HCT116 (cell line): Measurements from ENCODE around the gene TOX2.

Experiments
- EGR1 ChIP-seq: IDR thresholded peaks from 2 replicates; pipeline ENCODE4 v1.6.1; 2012; ENCODE audit warnings: low read depth
- EZH2 ChIP-seq: fragments of 200-600 bp; sonication (generic); IDR thresholded peaks from 2 replicates; pipeline ENCODE4 v1.6.1; 2017; ENCODE audit warnings: antibody characterized with exemption, mixed run types
- FOSL1 ChIP-seq: IDR thresholded peaks from 2 replicates; pipeline ENCODE4 v1.6.1; 2012; ENCODE audit warnings: low read depth
- POLR2A ChIP-seq: IDR thresholded peaks from 2 replicates; pipeline ENCODE4 v1.7.0; 2011; ENCODE audit warnings: borderline replicate concordance; ENCODE audit not compliant: insufficient read depth, insufficient read length; ENCODE audit errors: extremely low read depth
- POLR2AphosphoS5 ChIP-seq: IDR thresholded peaks from 2 replicates; pipeline ENCODE4 v1.6.1; 2011; ENCODE audit warnings: mild to moderate bottlenecking, low read depth, low read length, moderate library complexity
- RAD21 ChIP-seq: IDR thresholded peaks from 2 replicates; pipeline ENCODE4 v1.6.1; 2012; ENCODE audit warnings: low read depth, mild to moderate bottlenecking
- TCF7L2 ChIP-seq: IDR thresholded peaks from 2 replicates; pipeline ENCODE4 v1.7.0; 2011; ENCODE audit warnings: borderline replicate concordance, inconsistent platforms; ENCODE audit not compliant: insufficient read depth, insufficient read length; ENCODE audit errors: extremely low read depth
- YY1 ChIP-seq: IDR thresholded peaks from 2 replicates; pipeline ENCODE4 v1.6.1; 2011; ENCODE audit warnings: low read length, low read depth, moderate library complexity, mild to moderate bottlenecking; ENCODE audit not compliant: insufficient replicate concordance; ENCODE audit errors: extremely low read depth
- ZNF274 ChIP-seq: fragments of 200-500 bp; sonication (Bioruptor generic); IDR thresholded peaks from 2 replicates; pipeline ENCODE4 v1.6.1; 2014; ENCODE audit warnings: mild to moderate bottlenecking, low read depth, low read length, inconsistent platforms
- TF ChIP-seq, protein P1 (sequence below): IDR thresholded peaks from 2 replicates; pipeline ENCODE4 v1.6.1; 2012
- TF ChIP-seq, protein P2 (sequence below), 3 experiments: fragments of 200-600 bp in 1 of 3; sonication (generic) in 1 of 3; IDR thresholded peaks in 2 of 3; conservative IDR thresholded peaks in 1 of 3; 2 replicates each; pipeline ENCODE4 v1.5.1; 2012 to 2017; ENCODE audit warnings: low read depth in 2 of 3, low read length in 2 of 3, antibody characterized with exemption in 1 of 3, borderline replicate concordance in 1 of 3, control low read depth in 1 of 3, mild to moderate bottlenecking in 1 of 3, mixed read lengths in 1 of 3, mixed run types in 1 of 3, moderate library complexity in 1 of 3; ENCODE audit not compliant: insufficient read depth in 1 of 3

DNA sequence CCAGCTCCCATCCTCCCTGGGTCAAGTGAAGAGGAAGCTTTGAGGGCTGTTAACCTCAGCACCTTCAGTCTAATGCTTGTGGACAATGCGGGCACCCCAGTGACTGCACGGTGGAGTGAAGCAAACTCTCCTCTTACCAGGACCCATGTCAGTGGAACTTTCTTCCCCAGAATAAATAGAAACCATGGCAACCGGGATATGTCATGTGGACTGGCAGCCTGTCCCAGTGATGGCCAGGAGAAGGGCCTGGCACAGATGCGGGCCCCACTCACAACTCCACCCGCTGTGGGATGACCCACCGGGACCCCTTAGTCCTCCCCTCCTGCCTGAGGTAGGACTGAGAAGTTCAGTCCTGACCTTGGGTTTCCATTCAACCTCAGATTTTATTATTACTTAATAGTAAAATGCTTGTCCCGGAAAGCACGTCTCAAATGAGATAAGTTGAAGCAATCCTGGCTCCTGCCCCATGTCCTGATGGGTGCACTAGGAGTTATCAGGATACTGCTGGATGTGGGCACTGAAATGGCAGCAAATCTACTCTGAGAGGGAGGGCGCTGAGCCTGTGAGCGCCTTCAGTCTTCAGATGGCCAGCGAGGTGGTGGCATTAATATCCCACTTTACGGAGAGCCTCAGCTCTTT is 23.5 kb downstream of the TOX2 start:
- TF ChIP-seq POLR2AphosphoS5 = no peak
- TF ChIP-seq FOSL1 = no peak
- TF ChIP-seq, protein P1, sequence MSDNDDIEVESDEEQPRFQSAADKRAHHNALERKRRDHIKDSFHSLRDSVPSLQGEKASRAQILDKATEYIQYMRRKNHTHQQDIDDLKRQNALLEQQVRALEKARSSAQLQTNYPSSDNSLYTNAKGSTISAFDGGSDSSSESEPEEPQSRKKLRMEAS = no peak
- TF ChIP-seq, protein P2, sequence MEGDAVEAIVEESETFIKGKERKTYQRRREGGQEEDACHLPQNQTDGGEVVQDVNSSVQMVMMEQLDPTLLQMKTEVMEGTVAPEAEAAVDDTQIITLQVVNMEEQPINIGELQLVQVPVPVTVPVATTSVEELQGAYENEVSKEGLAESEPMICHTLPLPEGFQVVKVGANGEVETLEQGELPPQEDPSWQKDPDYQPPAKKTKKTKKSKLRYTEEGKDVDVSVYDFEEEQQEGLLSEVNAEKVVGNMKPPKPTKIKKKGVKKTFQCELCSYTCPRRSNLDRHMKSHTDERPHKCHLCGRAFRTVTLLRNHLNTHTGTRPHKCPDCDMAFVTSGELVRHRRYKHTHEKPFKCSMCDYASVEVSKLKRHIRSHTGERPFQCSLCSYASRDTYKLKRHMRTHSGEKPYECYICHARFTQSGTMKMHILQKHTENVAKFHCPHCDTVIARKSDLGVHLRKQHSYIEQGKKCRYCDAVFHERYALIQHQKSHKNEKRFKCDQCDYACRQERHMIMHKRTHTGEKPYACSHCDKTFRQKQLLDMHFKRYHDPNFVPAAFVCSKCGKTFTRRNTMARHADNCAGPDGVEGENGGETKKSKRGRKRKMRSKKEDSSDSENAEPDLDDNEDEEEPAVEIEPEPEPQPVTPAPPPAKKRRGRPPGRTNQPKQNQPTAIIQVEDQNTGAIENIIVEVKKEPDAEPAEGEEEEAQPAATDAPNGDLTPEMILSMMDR (IDR thresholded peaks at IDR 0.05 in 2 of 3, conservative IDR thresholded peaks at IDR 0.05 in 1 of 3; ENCODE audit: borderline replicate concordance in 1 of 3, insufficient read depth in 1 of 3, low read depth in 2 of 3, low read length in 2 of 3) = no peak
- TF ChIP-seq RAD21 = no peak
- TF ChIP-seq POLR2A = no peak
- no peak for TF ChIP-seq TCF7L2
- no peak for TF ChIP-seq EZH2
- no peak for TF ChIP-seq ZNF274
- TF ChIP-seq EGR1 = no peak
- no peak for TF ChIP-seq YY1
